ENCODE results near the gene INHBC.

The INHBC gene, protein sequence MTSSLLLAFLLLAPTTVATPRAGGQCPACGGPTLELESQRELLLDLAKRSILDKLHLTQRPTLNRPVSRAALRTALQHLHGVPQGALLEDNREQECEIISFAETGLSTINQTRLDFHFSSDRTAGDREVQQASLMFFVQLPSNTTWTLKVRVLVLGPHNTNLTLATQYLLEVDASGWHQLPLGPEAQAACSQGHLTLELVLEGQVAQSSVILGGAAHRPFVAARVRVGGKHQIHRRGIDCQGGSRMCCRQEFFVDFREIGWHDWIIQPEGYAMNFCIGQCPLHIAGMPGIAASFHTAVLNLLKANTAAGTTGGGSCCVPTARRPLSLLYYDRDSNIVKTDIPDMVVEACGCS

DNA sequence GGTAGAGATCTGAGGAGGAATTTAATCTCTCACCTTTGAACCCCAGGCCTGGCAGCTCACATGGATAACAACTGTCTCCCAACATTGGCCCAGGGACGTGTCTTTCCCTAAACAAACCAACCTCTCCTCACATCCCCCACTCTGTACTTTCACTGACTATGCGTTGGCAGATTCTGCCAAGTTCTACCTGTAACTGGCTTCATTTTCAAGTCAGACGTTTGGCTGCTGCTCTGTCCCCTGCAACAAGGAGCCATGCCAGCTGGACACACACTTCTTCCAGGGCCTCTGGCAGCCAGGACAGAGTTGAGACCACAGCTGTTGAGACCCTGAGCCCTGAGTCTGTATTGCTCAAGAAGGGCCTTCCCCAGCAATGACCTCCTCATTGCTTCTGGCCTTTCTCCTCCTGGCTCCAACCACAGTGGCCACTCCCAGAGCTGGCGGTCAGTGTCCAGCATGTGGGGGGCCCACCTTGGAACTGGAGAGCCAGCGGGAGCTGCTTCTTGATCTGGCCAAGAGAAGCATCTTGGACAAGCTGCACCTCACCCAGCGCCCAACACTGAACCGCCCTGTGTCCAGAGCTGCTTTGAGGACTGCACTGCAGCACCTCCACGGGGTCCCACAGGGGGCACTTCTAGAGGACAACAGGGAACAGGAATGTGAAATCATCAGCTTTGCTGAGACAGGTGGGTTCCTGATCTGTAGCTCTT lies at the start of gene INHBC:
Gene INHBC, plus strand, starts transcription at position 268 of the 707 bp plus-strand sequence. Its CDS starts 103 bp downstream, at position 371.
- no peak for DNase-seq (ENCODE audit: low read depth)
- TF ChIP-seq, protein P1, sequence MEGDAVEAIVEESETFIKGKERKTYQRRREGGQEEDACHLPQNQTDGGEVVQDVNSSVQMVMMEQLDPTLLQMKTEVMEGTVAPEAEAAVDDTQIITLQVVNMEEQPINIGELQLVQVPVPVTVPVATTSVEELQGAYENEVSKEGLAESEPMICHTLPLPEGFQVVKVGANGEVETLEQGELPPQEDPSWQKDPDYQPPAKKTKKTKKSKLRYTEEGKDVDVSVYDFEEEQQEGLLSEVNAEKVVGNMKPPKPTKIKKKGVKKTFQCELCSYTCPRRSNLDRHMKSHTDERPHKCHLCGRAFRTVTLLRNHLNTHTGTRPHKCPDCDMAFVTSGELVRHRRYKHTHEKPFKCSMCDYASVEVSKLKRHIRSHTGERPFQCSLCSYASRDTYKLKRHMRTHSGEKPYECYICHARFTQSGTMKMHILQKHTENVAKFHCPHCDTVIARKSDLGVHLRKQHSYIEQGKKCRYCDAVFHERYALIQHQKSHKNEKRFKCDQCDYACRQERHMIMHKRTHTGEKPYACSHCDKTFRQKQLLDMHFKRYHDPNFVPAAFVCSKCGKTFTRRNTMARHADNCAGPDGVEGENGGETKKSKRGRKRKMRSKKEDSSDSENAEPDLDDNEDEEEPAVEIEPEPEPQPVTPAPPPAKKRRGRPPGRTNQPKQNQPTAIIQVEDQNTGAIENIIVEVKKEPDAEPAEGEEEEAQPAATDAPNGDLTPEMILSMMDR (IDR thresholded peaks at IDR 0.05; ENCODE audit: control insufficient read depth, extremely low read depth, insufficient read depth): no peak
- H3K4me3 ChIP-seq (ENCODE audit: low read depth, low read length): no peak within 1 kb of the TSS

DNA sequence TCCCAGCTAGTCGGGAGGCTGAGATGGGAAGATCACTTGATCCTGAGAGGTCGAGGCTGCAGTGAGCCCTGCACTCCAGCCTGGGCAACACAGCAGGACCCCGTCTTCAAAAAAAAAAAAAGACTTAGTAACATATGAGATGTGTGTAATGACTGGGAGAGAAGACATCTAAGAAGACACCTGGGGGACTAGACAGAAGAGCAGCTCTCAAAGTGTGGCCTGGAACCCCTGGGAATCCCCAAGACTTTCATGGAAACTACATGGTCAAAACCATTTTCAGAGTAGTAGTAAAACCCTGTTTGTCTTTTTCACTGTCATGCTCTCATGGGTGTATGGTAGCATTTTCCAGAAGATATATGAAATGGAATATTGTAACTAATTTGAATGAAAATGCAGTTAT lies 49.0 kb upstream of the INHBC start:
- no peak overlapping the region for H3K4me3 ChIP-seq (ENCODE audit: low read depth, low read length)
- no peak for DNase-seq (ENCODE audit: low read depth)

DNA sequence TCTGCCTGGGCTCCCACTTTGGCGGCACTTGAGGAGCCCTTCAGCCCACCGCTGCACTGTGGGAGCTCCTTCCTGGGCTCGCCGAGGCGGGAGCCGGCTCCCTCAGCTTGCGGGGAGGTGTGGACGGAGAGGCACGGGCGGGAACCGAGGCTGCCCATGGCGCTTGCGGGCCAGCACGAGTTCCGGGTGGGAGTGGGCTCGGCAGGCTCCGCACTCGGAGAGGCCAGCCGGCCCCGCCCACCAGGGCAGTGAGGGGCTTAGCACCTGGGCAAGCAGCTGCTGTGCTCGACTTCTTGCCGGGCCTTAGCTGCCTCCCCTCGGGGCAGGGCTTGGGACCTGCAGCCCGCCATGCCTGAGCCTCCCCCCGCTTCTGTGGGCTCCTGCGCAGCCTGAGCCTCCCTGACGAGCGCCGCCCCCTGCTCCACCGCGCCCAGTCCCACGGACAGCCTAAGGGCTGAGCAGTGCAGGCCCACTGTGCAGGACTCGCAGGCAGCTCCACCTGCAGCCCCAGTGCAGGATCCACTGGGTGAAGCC lies 48.3 kb upstream of the INHBC start:
- H3K4me3 ChIP-seq (ENCODE audit: low read depth, low read length): no peak overlapping the region
- TF ChIP-seq, protein P1 (IDR thresholded peaks at IDR 0.05; ENCODE audit: control insufficient read depth, extremely low read depth, insufficient read depth): no peak
- no peak for DNase-seq (ENCODE audit: low read depth)

More for the DNA sequence above, 49.0 kb upstream of the INHBC start:
- TF ChIP-seq, protein P1 (IDR thresholded peaks at IDR 0.05; ENCODE audit: control insufficient read depth, extremely low read depth, insufficient read depth): no peak

DNA sequence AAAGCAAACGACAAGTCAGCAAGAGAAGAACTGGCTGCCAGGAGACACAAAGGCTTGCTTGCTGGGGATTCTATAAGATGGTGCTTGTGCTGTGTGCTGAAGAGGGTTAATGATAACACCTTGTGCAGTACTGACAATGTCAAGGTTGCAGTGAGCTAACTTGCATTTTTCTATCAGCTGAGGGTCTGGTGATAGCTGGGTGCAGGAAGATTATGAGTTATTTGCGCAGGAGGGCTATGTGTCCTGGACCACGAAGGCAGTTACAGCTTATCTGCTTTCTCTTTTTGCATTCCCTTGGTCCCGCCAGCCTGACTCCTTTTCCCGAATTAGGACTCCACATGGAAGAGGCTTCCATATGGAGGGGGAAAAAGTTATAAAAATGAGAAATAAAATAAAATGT lies 46.2 kb upstream of the INHBC start:
- no peak for DNase-seq (ENCODE audit: low read depth)
- no peak overlapping the region for H3K4me3 ChIP-seq (ENCODE audit: low read depth, low read length)
- TF ChIP-seq, protein P1 (IDR thresholded peaks at IDR 0.05; ENCODE audit: control insufficient read depth, extremely low read depth, insufficient read depth): no peak

DNA sequence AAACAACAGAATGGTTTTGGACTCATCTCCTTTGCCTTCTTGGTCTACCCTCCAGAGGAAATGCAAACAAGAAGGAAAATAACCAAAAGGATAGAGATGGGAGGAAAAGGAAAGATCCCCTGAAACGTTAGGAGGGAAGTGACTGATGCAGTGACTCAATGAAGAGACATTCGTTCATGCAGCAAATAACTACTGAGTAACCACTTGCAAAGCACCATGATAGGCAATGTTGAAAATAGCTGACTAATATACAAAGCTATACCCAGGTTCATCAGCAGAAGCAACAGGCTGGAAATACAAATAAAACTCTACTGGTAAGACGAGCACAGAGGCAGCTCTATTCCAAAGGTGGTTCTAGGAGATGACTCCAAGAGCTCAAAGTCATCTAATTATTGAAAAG lies 45.6 kb upstream of the INHBC start:
- DNase-seq (ENCODE audit: low read depth): peak; percentile 14

DNA sequence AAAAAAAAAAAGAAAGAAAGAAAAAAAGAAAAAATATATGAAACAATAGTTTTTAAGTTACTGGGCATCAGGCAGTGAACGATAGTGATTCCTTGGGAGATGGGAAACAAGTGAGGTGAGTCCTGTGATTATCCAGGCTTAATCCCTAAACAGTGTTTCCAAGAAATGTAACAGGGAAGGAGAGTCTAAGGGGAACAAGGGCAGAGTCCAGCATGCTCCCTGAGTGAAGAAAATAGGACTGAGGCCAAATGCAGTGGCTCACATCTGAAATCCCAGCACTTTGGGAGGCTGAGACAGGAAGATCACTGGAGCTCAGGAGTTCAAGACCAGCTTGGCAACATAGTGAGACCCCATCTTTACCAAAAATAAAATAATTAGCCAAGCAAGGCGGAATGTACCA lies 44.4 kb upstream of the INHBC start:
- no peak overlapping the region for H3K4me3 ChIP-seq (ENCODE audit: low read depth, low read length)
- TF ChIP-seq, protein P1 (IDR thresholded peaks at IDR 0.05; ENCODE audit: control insufficient read depth, extremely low read depth, insufficient read depth): no peak
- DNase-seq (ENCODE audit: low read depth): no peak

More for the DNA sequence above, 45.6 kb upstream of the INHBC start:
- no peak overlapping the region for H3K4me3 ChIP-seq (ENCODE audit: low read depth, low read length)
- TF ChIP-seq, protein P1 (IDR thresholded peaks at IDR 0.05; ENCODE audit: control insufficient read depth, extremely low read depth, insufficient read depth): no peak
